ENCODE results near the gene ABCG1.

The ABCG1 gene

DNA sequence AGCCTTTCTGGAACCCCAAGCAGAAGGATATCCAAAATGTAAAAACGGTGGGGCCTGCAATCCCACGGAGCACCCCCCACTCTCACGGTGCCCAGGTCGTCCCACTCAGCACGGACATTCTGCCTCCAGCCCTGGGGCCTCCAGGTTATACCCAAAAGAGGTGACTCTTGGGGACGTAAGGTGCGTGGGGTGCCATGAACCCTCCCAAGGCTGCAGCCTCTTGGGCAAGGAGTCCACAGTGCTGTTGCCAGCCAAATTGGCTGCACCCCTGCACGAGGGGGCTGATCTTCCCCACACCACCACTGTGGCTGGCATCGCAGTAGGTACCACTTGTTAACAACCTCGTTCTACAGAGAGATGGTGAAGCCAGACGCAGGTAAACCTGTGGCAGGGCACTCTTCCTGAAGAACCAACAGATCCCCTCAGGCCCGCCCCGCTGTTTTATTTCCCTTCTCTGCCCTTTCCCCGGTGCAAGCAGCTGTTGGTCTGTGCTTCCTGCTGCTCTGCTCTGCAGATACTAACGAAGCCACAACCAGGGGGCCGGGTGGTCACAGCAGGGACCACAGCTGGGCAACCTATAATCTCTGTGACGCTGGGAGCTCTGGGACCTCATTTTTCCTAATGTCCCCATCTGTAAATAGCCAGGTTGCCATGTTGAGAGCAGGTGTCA lies 87.6 kb downstream of the ABCG1 start:
- DNase-seq (ENCODE audit: low spot score): no peak

DNA sequence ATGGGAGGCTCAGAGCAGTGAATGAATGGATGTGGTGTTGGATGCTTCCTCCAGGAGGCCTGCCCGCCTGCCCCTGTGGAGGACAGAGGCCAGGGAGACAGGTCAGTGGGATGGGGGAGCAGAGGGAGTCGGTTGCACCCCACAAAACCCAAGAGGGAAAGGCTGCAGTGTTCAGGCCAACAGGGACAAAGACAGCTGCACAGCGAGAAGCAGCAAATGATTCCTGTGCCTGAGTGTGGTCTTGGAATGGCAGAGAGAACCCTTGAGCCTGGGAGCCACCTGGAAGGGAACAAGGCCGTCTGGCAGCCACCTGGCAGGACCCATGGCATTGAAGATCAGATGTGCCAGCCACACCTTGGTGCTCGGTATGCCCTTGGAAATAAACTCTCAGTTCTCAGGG lies 88.2 kb downstream of the ABCG1 start:
- no peak for DNase-seq (ENCODE audit: low spot score)

DNA sequence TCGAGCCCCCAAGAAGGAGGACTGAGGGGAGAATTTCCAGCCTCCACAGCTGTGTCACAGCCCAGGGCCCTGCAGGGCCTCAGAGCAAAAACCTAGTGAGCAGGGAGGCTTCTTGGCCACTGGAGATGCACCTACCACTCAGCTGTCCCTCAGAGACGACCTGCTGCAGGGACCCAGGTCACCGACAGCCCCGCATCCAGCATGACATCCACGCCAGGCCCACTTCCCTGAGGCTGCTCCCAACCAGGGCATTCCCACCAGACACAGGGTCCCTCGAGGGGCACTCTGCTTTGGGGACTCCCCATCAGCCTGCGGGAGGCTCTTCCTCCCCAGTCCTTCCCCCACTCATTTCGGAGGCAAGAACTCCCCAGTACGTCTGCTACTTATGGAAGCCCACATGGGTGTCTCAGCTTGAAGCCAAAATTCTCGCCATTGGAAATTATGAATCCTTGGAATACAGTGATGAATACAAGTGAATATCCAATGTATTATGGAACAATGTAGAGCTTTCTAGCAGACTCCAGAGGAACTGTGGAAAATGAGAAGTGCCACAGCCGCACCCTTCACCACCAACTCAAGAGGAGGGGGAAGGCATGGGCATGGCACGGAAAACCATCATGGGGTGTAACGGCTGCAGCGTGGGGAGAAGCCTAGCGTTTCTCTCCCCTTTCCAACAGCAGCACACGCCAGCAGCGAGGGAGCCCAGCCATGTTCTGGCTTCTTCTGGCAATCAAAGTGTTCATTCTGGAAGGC lies 89.4 kb downstream of the ABCG1 start:
- no peak for DNase-seq (ENCODE audit: low spot score)

DNA sequence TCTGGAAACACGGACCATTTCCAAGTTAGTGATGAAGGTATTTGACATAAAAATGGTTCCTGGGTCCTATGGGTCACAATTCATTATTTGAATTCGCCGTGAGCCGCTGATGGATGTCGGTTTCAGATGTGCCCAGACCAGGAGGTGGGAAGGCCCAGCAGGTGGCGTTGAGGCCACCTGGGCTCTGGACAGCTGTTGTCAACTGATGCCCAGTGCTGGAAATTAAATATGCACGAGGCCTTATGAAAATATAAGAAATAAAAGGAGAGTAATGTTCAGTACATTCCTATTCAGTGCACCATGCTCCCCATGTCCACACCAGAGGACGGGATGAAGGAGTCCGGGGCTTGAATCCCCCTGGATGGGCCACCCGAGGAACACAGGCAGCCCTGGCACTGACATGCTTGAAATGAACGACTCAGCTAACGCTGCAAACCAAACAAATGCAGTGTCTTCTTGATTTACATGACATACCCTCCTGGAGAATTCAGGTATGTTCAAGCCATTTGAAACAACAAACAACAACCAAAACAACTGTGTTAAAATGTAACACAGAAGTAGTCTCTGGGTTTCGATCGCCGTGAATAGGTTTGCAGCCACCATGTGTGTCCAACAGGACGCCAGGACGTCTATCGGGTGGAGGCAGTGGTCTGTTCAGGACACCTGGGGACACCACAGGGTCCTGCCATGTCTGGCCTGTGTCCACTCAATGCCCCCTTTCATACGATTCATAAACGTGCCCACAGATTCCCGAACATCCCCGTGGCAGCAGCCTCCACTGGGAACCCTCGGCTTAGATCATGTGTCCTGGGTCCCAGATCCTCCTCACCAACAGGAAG lies 90.2 kb downstream of the ABCG1 start:
- DNase-seq (ENCODE audit: low spot score): no peak

DNA sequence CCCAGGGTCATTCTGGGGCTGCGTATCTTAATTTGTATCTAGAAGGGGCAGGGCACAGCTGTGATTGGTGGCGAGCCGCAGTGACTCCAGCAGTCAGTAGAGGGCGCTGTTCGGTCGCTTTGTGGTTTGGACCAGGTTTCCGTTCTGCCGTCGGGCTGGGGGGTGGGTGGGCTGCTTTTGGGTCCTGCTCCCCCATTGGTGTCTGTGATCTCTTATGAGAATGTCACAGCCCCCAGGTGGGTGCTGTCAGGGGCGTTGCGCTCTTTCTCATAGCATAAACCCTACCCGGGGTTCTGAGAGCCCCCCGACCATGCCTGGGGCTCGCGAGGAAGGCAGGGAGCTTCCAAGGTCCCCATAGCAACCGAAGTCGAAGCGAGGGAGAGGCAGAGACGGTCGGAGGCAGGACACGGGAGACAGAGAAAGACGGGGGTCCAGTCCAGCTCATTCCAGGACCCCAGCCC lies 90.8 kb downstream of the ABCG1 start:
- no peak for DNase-seq (ENCODE audit: low spot score)

DNA sequence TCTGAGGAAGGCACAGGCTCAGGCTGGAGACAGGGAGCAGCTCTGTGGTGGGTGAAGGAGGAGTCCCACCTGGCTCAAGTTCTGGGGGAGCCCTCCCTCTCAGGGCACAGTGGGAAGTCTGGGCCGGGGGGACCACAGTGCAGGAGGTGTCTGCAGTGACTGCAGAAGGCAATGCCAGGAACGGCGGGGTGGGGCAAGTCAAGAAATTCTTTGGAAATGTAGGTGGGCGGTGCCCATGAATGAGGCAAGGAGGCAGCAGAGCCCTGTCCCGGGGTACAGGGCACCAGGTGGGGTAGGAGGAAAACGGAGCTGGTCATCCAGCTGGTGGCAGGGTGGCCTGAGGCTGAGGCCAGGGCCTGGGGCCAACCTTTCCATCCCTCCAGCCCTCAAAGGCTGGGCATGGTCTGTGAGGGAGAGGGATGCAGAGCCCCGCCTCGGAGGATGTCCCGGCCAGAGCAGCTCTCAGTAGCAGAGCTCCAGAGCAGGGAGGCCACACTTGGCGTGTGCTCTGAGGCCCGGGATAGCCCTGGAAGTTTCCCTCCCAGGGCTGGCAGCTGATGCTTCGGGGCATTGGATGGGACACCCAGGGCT lies 91.6 kb downstream of the ABCG1 start:
- DNase-seq (ENCODE audit: low spot score): no peak

DNA sequence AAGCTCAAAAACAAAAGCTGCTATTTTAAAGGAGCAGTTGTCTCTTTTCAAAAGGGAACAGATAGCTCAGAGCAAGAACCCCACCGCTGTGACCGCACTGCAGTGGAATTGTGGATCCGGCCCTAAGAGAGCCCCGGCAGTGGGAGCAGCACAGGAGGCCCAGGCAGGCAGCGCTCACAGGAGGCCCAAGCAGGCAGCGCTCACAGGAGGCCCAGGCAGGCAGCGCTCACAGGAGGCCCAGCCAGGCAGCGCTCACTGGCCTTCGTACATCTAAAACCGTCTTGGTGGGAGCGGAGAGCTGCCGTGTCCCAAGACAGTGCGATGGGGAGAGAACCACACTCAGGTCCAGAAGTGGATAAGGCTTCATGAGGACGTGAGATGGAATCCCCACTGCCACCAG lies 92.2 kb downstream of the ABCG1 start:
- DNase-seq (ENCODE audit: low spot score): no peak

DNA sequence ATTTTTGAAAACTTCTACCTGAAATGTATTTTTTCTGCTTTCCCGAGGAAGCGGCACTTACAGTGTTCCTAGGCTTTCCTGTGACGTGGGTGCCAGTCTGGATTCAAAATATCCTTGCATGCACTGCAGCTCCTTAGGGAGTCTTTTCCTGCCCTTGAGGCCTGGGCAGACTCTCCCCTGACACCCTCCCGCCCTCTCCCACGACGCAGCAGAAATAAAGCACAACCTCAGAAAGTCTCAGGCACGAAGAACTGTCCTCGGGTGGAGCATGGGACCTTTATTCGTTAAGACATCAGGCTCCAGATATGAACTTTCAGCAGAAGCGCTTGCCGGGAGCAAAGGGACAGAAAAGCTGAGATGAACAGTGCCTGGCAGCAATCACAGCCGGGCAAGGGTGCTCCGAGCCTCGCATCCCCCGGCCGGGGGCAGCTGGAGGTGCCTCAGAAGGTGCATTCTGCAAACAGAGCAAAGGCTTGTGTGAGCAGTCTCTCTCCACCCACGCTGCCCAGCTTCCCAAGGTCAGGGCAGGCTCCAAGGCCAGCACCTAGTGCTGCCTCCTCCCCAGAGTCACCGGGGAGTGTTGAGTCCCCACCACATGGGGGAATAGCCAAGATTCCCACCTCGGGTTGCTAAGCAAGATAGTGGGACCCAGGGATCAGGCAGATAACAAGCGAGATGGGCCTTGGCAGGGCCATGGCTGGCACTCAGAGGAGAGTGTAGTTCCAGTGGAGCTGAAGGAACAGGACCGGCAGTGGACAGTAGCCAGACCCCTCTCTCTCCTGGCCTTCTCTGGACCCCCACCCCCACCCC lies 93.1 kb downstream of the ABCG1 start:
- DNase-seq (ENCODE audit: low spot score): no peak

DNA sequence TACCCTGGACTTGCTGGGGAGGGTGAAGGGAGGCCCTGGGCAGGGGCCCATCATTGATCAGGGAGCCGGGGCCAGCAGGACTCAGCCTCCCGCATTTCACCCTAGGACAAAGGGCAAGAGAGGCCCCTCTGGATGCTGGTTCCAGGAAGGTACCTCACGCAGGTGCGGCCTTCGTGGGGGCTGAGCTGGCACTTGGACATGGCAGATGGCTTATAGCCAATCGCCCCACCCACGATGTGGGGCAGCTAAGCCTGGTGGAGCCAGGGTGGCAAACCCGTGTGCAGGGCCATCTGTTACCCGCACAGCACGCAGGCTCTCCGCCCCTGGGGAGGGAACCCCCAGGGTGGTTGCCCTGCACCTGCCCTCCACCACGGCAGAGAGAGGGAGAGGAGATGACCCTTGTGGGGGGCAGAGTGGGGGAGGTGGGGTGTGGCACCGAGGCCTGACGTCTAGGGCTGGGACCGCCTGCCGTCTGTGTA lies 93.7 kb downstream of the ABCG1 start:
- DNase-seq (ENCODE audit: low spot score): no peak

DNA sequence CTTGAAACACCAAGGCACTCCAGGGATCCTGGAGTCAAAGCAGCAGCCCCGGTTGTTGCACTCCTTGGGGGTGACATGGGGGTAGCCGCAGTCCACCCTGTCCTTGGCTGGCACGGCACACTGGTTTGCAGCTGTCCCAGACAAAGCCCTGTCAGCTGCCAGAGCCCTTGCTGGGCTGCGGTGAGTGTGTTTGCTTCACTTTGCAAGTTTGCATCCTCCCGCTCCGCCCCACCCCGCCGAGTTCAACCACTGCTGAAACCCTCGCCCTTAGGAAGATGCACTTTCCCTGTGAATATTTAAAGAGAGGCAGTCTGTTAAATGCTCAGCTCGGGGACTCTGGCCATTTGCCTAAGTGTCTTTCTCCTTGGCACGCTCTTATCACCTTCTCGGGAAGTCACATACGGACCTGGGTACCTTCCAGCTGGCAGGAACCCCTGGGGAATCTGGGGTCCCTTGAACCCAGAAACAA lies 94.6 kb downstream of the ABCG1 start:
- peak; percentile 61 for DNase-seq (ENCODE audit: low spot score)

DNA sequence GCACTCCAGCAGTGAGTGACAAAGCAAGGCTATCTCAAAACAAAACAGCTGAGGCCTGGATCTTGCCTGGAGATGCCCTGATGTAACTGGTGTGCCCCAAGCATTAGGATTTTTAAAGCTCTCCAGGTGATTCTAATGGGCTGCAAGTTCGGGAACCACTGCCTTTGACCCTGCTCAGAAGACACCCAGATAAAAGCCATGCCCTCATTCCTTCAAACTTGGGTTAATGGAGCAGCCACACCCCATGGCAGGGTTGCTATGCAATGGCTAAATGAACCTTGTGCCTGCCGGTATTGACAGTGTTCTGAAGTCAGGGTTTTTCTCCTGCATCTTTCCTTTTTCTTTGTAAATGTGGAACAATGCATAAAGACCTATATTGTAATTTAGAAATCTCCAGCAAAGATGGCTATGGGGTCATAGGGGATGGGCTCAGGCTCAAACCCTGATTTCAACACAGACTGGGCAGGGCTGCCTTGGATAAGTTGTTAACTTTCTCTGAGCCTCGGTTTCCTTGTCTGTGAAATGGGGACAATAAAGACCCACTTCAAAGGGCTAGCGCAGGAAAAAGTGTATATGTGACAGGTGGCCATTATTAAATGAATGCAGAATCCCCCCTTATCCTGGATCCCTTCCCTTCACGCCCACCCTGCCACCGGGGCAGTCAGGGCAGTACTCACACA lies 95.8 kb downstream of the ABCG1 start:
- DNase-seq (ENCODE audit: low spot score): no peak

DNA sequence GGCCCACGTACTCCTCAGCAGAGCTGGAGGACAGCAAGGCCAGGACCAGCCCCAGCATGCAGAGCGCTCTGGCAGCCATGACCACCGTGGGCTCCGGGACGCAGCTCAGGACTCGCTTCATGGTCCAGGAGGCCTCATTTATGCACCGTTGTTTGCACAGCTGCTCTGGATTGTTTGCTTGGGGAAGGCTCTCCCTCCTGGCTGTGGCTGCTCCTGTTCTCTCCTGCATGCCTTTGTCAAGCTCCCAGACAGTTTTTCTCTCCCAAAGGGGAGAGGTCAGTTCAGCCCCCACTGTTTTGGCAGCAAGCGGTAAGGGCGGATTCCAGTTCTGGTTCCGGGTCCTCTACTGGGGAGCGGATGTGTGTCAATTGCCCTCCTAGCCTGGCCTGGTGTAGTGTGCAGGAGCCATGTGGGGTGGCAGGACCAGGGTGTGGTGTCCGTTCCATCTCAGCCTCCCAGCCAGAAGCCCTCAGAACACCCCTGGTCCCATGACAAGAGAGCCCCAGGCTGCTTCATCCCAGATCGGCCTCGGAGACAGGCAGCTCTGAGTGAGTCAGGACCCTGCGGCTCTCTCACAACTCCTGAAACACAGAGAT lies 96.5 kb downstream of the ABCG1 start, which contains the start of gene TFF3:
TSS of gene TFF3 (minus strand) at position 114 of the 596 bp plus-strand sequence. CDS start at position 79, 35 bp downstream.
- DNase-seq (ENCODE audit: low spot score): peak; percentile 86

DNA sequence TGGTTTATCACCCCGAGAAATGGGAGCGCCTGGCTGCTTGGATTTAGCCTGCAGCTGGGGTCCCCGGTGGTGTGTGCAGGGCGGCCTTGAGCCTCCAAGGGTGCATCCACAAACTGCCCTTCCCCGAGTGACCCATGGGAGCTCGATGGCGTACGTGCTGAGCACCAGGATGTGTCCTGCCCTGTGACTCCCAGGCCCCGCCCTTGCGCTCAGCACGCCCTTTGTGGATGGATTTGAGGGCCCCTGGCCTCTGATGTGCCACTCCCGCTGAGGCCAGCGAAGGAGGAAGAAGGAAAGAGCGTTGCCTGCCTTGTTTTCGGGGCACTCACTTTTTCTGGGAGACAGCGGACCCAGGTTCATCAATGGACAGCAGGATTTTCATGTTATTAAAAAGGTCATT lies 98.0 kb downstream of the ABCG1 start:
- DNase-seq (ENCODE audit: low spot score): peak; percentile 80

DNA sequence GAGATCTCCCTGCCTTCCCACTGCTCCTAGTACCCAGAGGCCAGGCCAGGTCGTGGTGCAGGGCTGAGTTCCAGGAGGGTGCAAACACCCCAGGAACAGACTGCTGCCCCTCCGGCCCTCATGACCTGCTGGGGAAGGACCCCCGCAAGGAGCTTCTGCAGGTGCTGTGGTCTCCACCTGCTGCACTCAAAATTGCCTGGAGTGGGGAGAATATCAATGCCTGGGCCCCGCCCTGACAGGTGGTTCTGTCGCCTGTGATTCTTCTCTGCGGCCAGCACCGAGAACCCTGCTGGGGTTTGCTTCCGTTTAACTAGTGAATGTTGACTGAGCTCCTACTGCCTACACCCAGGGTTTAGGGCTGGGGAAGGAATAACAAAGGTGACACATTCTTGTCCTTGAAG lies 98.4 kb downstream of the ABCG1 start:
- peak; percentile 27 for DNase-seq (ENCODE audit: low spot score)

DNA sequence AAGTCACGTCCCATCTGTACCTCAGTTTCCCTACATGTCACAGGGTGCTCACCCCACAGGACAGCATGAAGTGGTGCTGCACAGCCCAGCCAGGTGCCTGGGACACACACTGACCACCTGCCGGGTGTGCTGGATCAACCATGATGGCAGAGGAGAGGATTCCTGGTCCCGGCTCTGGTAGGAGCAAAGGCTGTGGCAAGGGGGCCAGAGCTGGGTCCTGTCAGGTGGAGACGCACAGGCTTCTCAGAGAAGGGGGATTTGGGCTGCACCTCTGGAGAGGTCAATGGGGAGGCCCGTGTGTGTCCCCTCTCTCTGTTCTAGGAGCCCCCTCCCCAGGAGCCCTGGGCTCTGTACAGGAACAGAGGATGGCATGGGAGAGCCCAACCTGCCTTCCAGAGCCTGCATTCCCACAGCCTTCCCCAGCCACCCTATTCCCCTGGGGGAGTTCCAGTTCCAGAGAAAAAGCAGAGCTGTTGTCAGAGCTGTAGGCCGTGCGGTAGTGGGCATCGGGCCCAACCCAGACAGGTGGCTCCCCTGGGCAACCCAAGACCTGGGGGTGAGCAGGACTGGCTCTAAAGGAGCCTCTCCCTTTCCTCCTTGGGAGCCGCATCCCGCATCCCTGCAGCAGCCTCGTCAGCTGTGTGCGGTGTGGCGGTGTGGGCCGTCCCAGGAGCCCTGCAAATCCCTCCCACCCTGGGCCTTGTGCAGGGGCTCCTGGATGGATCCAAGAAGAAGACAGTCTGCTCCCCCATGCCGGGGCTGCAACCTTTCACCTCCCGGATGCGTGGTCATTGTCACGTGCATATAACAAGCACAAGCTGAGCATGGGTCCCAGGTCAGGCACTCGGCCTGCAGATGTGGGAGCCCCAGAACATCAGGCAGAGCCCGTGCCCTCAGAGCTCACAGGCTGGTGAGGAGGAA lies 99.1 kb downstream of the ABCG1 start:
- DNase-seq (ENCODE audit: low spot score): no peak

DNA sequence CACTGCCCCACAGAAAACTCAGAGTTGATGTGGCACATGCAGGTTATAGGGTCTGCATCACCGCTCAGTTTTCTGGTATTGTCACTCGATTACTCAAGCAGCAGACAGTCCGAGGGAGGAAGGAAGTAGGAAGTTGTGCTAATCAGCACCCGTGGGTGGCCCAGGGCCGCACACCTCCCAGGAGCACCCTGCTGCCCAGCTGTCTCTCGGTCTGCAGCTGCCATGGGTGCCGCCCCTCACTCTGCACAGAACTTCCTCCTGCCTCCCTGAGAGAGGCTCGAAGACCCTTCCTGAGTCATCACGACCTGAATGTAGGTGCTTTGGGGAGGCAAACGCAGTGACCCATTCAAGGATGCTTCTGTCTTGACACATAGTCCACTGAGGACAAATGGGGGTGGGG lies 100.4 kb downstream of the ABCG1 start:
- no peak for DNase-seq (ENCODE audit: low spot score)

DNA sequence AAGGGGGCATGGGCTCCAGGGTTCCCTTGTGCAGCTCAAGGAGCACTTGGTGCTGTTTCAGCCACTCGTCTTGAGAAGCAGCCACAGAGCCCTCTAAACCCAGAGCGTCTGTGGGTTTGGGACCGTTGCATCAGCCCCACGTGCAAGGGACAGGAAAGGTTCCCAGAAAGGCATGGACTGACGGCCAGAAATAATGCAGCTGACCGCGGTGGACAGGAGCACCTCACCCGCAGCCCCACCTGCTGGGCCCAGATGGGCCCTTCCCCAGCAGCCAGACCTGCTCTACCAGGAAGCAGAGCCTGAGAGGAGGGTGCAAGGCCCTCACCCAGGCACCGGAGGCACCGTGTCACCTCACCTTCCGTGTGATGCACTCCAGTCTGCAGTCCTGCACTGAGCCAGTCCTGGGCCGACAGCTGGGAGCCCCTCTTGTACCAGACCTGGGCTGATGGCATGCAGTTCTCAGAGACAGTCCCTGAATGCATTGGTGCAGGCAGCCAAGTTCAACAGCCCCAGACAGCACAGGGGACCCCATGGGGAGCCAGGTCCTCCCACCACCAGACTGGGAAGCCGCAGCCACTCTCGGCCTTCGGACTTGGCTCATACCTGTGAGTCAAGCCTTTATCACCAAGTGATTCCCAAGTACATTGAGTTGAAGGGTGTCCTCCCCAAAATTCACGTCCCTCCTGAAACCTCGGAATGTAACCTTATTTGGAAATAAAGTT lies 101.1 kb downstream of the ABCG1 start:
- no peak for DNase-seq (ENCODE audit: low spot score)

DNA sequence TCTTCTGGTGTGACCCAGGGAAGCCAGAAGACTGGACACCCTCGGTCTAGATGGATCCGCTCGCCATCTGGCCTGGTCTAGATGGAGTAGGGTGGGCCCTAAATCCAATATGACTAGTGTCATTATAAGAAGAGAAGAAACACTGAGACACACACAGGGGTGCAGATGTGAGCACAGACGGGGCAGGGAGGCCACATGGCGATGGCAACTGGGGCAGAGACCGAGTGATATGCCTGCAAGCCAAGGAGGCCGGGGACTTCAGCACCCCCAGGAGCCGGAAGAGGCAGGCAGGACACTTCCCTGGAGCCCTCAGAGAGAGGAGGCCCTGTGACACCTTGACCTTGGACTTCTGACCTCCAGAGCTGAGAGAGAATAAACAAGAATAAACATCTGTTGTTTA lies 101.9 kb downstream of the ABCG1 start:
- DNase-seq (ENCODE audit: low spot score): no peak

Measured in SW480 (cell line).